WERI-Rb-1 (cell line): ENCODE measurements around the gene GATAD2A.
A peak's percentile ranks its signal among the peaks of the same experiment; 100 is the strongest.

Source experiments
- DNase-seq: peaks from one replicate; pipeline ENCODE4 v3.0.0-alpha.2; 2020
- H3K27ac ChIP-seq: fragments of 250-450 bp; sonication (Bioruptor Pico); 2 replicates; pipeline ENCODE4 v1.5.1; 2020; ENCODE audit warnings: mild to moderate bottlenecking, moderate library complexity
- H3K27me3 ChIP-seq: fragments of 250-450 bp; sonication (Bioruptor Pico); 2 replicates; pipeline ENCODE4 v1.5.1; 2021; ENCODE audit warnings: mild to moderate bottlenecking, low read depth, moderate library complexity; ENCODE audit not compliant: insufficient read depth, severe bottlenecking
- H3K36me3 ChIP-seq: fragments of 250-450 bp; sonication (Bioruptor Pico); 2 replicates; pipeline ENCODE4 v1.5.1; 2020; ENCODE audit warnings: mild to moderate bottlenecking, moderate library complexity
- H3K4me3 ChIP-seq: 2 replicates; pipeline ENCODE4 v1.5.1; 2011; ENCODE audit warnings: low read depth, mild to moderate bottlenecking, control low read depth, low read length
- H3K9me3 ChIP-seq: fragments of 250-450 bp; sonication (Bioruptor Pico); 2 replicates; pipeline ENCODE4 v1.5.1; 2021; ENCODE audit warnings: mild to moderate bottlenecking, moderate library complexity; ENCODE audit not compliant: severe bottlenecking
- TF ChIP-seq, protein P1 (sequence below): IDR thresholded peaks from 2 replicates; pipeline ENCODE4 v1.5.1; 2011; ENCODE audit warnings: low read depth, mild to moderate bottlenecking, control low read depth, inconsistent platforms, low read length

Gene GATAD2A, protein sequence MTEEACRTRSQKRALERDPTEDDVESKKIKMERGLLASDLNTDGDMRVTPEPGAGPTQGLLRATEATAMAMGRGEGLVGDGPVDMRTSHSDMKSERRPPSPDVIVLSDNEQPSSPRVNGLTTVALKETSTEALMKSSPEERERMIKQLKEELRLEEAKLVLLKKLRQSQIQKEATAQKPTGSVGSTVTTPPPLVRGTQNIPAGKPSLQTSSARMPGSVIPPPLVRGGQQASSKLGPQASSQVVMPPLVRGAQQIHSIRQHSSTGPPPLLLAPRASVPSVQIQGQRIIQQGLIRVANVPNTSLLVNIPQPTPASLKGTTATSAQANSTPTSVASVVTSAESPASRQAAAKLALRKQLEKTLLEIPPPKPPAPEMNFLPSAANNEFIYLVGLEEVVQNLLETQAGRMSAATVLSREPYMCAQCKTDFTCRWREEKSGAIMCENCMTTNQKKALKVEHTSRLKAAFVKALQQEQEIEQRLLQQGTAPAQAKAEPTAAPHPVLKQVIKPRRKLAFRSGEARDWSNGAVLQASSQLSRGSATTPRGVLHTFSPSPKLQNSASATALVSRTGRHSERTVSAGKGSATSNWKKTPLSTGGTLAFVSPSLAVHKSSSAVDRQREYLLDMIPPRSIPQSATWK

DNA sequence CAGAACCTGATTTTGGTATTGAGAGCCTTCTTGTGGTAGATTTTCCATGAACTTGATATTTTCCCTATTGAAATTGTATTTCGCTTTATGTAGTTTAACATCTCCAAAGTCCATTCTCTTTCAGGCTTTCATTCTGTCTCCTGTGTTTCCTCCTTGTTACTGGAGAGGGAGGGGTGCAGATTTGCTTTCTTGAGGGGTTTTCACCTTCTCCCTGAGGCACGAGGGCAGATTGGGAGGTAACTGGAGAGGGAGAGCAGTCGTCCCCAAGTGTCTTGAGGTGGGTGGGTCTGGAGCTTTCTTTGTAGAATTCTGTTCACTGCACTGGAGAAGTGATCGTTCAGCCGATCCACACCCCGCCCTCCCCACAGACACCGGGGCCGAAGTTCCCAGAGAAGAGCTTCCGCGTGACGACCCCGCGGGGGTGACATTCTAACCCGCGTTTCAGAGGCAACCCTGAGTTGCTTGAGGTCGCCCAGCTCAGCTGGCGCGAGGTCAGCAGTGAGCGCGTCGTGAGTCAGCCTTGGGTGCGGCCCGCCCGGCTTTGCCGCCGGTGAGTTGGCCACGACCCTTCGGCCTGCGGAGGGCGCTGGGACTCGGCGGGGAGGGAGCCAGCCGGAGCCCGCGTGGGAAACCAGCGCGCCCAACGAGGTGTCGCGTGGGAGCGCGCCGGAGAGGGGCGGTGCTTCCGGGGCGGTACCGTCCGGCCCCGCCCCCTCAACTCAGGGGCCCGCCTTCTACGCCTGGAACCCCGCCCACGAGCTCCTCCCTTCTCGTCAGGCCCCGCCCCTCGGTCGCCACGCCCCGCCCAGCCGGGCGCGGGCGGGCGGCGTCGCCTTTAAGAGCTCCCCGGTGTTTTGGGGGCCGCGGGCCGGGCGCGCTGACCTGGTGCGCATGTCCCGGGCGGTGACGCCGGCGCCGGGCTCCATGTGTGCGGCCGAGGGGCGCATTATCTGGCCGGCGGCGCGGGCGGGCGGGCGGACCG, at the start of gene GATAD2A:
GATAD2A (plus strand) TSS at position 797 of the 982 bp plus-strand sequence. CDS start 59,671 bp downstream, outside the sequence.
- TF ChIP-seq, protein P1, sequence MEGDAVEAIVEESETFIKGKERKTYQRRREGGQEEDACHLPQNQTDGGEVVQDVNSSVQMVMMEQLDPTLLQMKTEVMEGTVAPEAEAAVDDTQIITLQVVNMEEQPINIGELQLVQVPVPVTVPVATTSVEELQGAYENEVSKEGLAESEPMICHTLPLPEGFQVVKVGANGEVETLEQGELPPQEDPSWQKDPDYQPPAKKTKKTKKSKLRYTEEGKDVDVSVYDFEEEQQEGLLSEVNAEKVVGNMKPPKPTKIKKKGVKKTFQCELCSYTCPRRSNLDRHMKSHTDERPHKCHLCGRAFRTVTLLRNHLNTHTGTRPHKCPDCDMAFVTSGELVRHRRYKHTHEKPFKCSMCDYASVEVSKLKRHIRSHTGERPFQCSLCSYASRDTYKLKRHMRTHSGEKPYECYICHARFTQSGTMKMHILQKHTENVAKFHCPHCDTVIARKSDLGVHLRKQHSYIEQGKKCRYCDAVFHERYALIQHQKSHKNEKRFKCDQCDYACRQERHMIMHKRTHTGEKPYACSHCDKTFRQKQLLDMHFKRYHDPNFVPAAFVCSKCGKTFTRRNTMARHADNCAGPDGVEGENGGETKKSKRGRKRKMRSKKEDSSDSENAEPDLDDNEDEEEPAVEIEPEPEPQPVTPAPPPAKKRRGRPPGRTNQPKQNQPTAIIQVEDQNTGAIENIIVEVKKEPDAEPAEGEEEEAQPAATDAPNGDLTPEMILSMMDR, result peak; percentile 16; the same call in 1 of the 2 replicates
- peak; percentile 87 for DNase-seq
- Histone ChIP-seq H3K27ac (peak within 1 kb of the TSS; percentile 84), H3K4me3 (peak within 1 kb of the TSS; percentile 93), H3K27me3 (no peaks in the 10 kb centered on the region), H3K9me3 (no peaks in the 10 kb centered on the region), H3K36me3 (no peaks in the 10 kb centered on the region)

DNA sequence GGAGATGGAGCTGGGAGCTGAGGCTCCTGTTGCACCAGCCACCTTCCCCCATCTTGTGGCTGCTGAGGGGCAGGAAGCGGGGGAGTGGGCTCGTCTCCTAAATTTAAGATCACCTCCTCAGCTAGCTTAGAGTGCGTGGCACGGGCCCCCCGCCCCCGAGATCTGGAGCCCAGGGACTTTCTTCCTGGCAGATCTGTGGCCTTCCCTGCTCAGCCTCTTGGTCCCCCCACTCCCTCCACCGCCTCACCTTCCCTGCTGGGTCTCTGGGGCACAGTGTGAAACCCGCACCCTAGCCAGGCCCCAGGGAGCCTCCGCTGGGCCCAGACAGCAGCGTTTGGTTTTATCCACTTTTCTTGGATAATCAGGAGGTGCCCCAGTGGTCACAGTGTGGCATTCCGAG, 49.0 kb upstream of the GATAD2A start:
- TF ChIP-seq, protein P1, result no peak
- Histone ChIP-seq H3K27ac (no peak overlapping the region), H3K27me3 (no peaks in the 10 kb centered on the region), H3K9me3 (no peaks in the 10 kb centered on the region), H3K36me3 (peaks cover 51% of the 10 kb centered on the region), H3K4me3 (no peak overlapping the region)
- DNase-seq, result no peak

DNA sequence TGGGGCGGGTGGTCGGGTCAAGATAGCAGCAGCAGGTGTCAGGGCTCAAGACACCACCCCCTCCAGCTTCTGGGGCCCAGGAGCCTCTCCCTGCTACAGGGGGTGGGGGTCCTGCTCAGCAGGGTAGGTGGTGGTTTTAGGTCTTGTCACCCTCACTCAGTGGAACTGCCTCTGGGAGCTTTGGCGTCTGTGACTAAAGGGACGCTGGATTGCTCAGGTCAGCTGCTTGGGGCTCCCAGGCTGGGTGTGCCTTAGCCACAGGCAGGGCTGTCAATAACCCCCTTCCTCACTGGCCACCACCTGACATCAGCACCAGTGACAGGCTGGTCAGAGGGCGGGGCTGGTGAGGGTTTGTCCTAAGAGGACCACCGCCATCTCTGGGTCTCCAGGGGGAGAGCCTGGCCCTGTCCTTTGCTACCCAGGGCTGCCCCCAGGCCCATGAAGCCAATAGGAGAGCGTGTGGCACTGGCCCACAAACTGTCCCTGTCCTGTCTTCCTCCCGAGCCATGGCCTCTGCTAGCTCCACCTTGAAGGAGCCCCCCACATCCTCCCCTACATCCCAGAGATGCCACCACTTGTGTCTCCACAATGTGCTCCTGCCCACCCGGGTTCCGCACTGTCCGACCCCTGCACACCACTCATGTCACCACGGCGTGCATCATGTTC, 48.4 kb upstream of the GATAD2A start:
- H3K9me3 ChIP-seq, result no peaks in the 10 kb centered on the region
- TF ChIP-seq, protein P1, result no peak
- H3K36me3 ChIP-seq, result peaks cover 50% of the 10 kb centered on the region
- H3K4me3 ChIP-seq, result no peak overlapping the region
- H3K27me3 ChIP-seq, result no peaks in the 10 kb centered on the region
- H3K27ac ChIP-seq, result no peak overlapping the region
- DNase-seq, result no peak

DNA sequence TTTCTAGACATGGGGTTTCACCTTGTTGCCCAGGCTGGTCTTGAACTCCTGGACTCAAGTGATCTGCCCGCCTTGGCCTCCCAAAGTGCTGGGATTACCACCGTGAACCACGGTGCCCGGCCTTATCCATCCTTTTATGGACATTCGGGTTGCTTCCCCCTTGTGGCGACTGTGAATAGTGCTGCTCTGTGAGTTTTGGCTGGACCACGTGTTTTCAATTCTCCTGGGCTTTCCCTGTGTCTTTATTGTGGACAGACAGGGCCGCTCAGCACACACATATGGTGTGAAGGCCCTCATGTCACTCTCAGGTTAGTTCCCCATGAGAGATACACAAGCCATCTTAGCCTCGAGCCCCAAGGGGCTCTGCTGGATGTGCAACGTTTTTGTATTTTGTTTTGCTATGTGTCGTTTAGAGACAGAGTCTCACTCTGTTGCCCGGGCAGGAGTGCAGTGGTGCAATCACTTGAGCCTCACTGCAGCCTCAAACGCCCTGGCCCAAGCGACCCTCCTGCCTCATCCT, 44.3 kb upstream of the GATAD2A start:
- peak; percentile 88 for DNase-seq
- Histone ChIP-seq H3K9me3 (no peaks in the 10 kb centered on the region), H3K36me3 (peaks cover 9% of the 10 kb centered on the region), H3K27ac (no peak overlapping the region), H3K4me3 (no peak overlapping the region), H3K27me3 (no peaks in the 10 kb centered on the region)
- TF ChIP-seq, protein P1, result peak; percentile 77

DNA sequence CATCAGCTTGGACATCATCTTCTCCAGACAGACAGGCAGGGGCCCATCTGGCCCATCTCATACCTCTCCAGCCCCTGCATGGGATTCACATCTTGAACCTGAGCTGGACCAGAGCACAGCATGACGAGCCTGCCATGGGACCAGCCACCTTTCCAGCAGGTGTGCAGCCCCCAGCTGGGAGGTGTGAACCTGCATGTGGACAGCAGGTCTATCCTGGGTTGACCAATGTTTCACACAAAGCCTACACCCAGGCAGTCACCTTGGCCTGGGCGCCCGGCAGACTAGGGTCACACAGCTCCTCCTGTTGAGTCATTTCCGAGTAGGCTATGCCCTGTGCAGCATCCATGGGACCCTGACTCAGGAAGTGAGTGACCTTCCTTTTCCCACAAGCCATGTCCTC, 43.4 kb upstream of the GATAD2A start:
- Histone ChIP-seq H3K4me3 (no peak overlapping the region), H3K36me3 (peaks cover 3% of the 10 kb centered on the region), H3K27ac (no peak overlapping the region), H3K9me3 (no peaks in the 10 kb centered on the region), H3K27me3 (no peaks in the 10 kb centered on the region)
- TF ChIP-seq, protein P1, result no peak
- no peak for DNase-seq
